GM19238 (cell line): ENCODE measurements around the gene CDH6.

Experiments
- DNase-seq: peaks from one replicate; pipeline ENCODE4 v3.0.0; 2011; ENCODE audit warnings: low spot score; ENCODE audit not compliant: insufficient read length

The CDH6 gene

GRCh38 chr5:31250201-31250600 lies 56.7 kb downstream of the CDH6 start:
- no peak for DNase-seq

GRCh38 chr5:31251032-31251431 lies 57.5 kb downstream of the CDH6 start:
- DNase-seq, result no peak

DNA sequence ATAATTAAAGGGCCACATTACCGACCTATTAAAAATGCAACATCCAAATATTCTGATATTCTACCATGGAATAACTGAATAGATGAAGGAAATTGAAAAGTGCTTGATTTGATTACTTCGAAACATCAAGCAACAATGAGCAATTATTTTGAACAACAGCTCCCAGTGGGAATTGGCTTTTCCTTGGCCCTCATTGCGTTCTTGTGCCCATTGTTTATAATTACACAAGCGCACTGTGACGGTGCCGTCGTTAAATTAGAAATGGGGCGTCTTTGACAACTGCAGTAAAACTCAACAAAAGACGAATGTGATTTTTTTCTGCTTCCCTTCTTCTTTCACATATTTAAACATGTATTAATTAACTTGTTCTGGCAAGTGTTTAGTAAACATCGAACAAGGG lies 61.6 kb downstream of the CDH6 start:
- no peak for DNase-seq

DNA sequence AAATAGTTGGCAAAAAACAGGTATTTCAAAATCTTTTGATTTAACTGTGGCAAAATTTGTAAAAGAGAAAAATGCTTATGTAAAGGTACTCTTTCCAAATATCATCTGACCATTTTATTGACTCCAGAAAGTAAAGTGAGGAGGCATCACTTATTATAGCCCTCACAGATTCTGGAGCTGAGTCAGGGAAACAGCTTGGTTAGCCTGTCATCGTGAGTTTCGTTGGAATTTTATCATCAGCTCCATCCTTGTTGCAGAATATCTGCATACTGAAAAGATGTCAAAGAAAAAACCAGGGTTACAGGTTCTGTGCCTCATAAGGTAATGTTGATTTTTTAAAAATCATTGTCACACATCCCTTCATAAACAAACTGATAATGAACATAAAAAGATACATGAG lies 74.8 kb downstream of the CDH6 start:
- no peak for DNase-seq

DNA sequence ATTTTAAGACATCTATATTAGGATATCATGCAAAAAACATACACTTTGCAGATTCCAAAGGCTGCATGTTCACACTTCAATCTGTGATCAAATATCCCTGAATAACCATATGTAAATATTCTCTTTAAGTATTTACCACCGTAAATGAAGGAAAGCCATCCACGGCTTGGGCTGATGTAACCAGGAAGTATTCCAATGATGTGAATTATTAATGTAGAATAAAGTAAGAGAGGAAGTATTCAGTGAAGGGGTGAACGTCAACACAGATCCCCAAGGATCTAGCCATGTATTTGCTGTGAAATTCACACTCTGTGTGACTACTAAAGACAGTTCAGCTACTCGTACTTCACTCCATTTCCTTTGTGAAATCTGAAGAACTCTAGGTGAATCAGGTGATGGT lies 75.2 kb downstream of the CDH6 start:
- DNase-seq, result no peak

GRCh38 chr5:31269259-31269658 lies 75.8 kb downstream of the CDH6 start:
- no peak for DNase-seq

DNA sequence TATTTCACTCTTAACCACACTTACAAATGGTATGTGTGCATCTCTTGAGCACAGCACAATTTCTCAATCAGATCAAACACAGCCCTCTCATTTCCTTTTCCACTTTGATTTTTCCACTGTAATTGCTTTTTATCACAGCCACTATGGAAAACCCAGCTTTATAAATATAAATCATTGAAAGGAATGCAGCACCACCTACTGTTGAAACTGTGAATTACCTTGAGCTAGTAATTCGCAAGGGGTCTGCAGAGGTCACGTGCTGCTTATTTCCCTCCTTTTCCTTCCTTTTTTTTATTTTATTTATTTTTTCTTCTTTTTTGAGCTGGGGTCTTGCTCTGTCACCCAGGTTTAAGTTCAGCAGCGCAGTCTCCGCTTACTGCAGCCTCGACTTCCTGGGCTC lies 76.9 kb downstream of the CDH6 start:
- DNase-seq, result no peak

DNA sequence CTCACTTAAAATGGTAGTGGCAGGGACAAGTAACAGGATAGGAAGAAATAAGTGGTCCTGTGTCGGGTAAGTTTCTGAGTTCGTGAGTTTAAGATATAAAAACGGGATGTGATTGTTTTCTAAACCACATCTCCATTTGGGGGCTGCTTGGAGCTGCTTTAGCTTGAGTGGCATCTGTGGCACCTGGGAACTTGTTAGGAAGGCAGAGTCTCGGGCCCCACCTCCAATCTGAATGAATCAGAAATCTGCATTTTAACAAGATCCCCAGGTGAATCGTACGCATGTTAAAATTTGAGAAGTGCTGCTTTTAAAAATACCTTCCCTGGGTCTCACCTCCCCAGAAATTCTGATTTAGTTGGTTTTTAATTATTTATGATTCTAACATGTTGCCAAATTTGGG lies 78.1 kb downstream of the CDH6 start:
- DNase-seq, result no peak

- no peak for DNase-seq
These were observed 79.7 kb downstream of the CDH6 start for GRCh38 chr5:31273161-31273560.

DNA sequence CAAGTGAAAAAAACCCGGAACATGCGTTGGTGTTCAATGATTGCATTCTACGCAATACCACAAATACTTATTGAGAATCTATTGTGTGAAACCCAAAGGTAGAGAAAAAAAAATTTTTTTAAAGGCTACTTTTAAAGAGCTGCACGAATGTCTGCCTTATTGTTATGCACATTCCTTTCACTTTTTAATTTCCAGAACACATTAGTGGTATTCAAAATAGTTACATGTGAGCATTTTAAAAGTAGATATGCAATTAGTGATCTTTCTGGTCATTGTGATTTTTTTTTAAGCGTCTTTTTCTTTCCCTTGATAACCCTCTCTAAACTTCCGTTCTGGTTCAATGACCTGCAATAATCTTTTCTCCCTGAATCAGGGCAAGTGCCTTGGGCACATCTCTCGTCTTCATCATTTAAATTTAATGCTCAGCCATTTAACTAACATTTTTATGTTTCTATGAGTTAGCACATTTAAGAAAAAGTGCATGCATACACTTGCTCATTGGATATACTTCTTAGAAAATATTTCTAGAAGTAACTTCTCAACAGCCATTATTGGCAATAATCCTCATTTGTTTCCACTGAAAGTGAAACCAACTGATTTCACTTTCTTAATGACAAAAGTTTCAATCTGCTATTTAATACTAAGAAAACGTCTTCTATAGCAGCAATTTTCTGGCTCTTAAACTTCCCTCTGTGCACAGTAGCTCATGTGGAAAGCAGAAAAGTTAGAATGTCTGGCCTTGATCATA lies 80.3 kb downstream of the CDH6 start:
- no peak for DNase-seq

DNA sequence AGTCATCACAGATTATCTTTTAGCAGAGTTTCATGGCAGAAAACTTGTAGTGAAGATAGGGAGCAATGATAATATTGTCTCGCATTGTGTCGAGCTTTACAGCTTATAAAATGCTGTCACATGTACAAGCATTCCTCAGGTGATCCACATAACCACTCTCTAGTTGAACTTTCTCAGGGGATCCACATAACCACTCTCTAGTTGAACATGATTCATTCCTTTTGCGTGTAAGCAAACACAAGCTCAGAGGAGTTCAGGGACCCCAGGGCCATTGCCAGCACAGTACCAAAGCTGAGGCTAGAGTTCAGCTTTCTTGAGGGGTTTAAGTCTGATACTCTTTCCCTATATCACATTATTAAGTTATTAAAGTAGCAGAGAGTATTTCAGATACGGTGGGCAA lies 86.7 kb downstream of the CDH6 start:
- no peak for DNase-seq

DNA sequence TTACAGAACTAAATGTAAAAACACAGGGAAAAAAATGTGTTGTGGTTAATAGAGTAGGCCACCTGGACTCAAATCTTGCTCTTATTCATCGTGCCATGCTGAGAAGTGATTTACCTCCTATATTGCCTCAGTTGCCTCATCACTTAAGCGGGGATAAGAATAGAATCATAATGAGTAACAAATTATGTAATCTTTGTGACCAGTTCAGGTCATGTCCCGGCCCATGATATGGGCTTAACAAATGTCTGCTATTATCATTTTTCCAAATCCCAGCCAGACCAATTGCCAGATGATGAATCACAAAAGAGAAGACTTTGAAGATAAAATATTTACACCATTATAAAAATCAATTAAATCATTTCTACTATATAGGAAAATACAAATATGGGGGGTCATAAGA lies 89.8 kb downstream of the CDH6 start:
- DNase-seq, result no peak

- DNase-seq, result no peak
These were observed 91.5 kb downstream of the CDH6 start for GRCh38 chr5:31285025-31285424.

GRCh38 chr5:31287985-31288384 lies 94.5 kb downstream of the CDH6 start:
- DNase-seq, result no peak

- no peak for DNase-seq
These were observed 95.9 kb downstream of the CDH6 start for GRCh38 chr5:31289429-31289828.

- no peak for DNase-seq
These were observed 97.9 kb downstream of the CDH6 start for GRCh38 chr5:31291323-31291854.

- DNase-seq, result no peak
These were observed 107.0 kb downstream of the CDH6 start for GRCh38 chr5:31300501-31300900.

DNA sequence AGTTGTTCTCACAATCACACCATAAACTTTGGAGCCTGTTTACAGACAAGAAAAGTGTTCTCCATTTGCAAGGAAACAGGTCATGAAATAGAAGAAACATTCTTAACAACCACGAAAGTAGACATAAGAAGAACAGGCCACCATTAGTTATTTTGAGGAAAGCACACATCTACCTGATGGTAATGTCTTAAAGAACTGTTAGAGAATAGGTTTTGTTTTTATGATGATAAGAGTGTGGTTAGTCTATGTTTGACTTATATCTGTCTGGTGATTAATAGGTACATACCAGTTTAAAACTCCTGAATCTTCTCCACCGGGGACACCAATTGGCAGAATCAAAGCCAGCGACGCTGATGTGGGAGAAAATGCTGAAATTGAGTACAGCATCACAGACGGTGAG lies 108.3 kb downstream of the CDH6 start:
- DNase-seq, result no peak

DNA sequence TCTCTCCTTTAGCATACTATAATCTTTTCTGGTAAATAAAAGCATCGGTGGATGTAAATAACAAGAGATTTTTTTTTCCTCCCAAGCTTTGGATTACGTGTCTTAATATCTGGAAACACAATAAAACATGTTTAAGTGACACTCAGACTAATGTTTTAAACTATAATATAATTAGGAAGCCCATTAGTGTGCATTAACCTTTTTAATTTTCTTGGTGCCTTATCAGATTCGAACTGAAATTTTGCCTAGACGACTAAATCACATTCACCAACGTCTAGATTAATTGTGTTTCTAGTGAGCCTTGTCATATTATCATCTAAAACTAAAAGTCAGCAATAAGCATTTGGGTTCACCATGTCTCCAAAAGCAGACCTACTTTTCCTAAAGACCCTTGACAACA lies 110.2 kb downstream of the CDH6 start:
- no peak for DNase-seq

DNA sequence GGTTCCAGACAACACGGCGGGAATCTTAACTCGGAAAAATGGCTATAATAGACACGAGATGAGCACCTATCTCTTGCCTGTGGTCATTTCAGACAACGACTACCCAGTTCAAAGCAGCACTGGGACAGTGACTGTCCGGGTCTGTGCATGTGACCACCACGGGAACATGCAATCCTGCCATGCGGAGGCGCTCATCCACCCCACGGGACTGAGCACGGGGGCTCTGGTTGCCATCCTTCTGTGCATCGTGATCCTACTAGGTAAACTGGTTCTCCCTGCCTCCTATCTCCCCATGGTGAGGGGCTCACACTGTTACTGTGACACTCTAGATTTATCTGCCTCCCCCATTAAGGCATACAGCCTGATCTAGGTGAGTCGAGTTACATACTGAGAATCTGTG lies 124.2 kb downstream of the CDH6 start:
- no peak for DNase-seq

- no peak for DNase-seq
These were observed 125.8 kb downstream of the CDH6 start for GRCh38 chr5:31319335-31319734.

GRCh38 chr5:31322946-31323345 lies 129.5 kb downstream of the CDH6 start:
- no peak for DNase-seq

GRCh38 chr5:31324842-31325241 lies 131.4 kb downstream of the CDH6 start:
- no peak for DNase-seq
